CD4-positive, alpha-beta T cell (primary cell): Measurements from ENCODE around the gene CDKAL1. TPM values are rescaled to one million over a fixed set of nuclear protein-coding genes. Genes with fewer than 3 reads are reported as not detected.

Experiments used
- ATAC-seq: fragments of 200-7000 bp; cut with Tn5 transposase; one replicate; pipeline ENCODE4 v1.10.0; 2022; ENCODE audit warnings: mild to moderate bottlenecking; ENCODE audit not compliant: poor library complexity
- CTCF ChIA-PET: fragments of 350-600 bp; sonication (Branson Sonifier 250); formaldehyde crosslinking; loops from one replicate; lab custom pipeline; 2021; ENCODE audit warnings: antibody characterized with exemption, inconsistent platforms; lab: Charles Lee
- POLR2A ChIA-PET: fragments of 350-600 bp; sonication (Branson Sonifier 250); formaldehyde crosslinking; loops from one replicate; lab custom pipeline; 2021; ENCODE audit warnings: antibody characterized with exemption, inconsistent platforms; lab: Charles Lee
- DNase-seq, 14 experiments: peaks; one replicate each; pipeline ENCODE4 v3.0.0-alpha.2; 2013 to 2020; ENCODE audit warnings: mixed read lengths in 2 of 14
- H3K27ac ChIP-seq, 2 donors: one replicate each; pipeline versions ENCODE4 v1.5.1 to v1.7.0; 2013; ENCODE audit warnings: low read length in 2 of 2, low read depth in 1 of 2, mild to moderate bottlenecking in 1 of 2
- H3K27me3 ChIP-seq, 2 experiments: 1 replicate in 1 of 2; 2 replicates in 1 of 2; pipeline versions ENCODE4 v1.6.1 to v1.7.0; 2013; ENCODE audit warnings: low read length in 2 of 2, control low read depth in 1 of 2, mild to moderate bottlenecking in 1 of 2, moderate library complexity in 1 of 2; ENCODE audit not compliant: insufficient read depth in 2 of 2, control insufficient read depth in 1 of 2
- H3K36me3 ChIP-seq: one replicate; pipeline ENCODE4 v1.6.1; 2013; ENCODE audit warnings: low read length, control low read depth; ENCODE audit not compliant: insufficient read depth
- H3K4me1 ChIP-seq: one replicate; pipeline ENCODE4 v1.6.1; 2013; ENCODE audit warnings: low read length, control low read depth; ENCODE audit not compliant: insufficient read depth
- H3K4me3 ChIP-seq: one replicate; pipeline ENCODE4 v1.5.1; 2013; ENCODE audit warnings: mild to moderate bottlenecking, low read length, moderate library complexity
- H3K9me3 ChIP-seq, 2 experiments: 1 replicate in 1 of 2; 2 replicates in 1 of 2; pipeline versions ENCODE4 v1.6.1 to v1.7.0; 2013; ENCODE audit warnings: low read length in 2 of 2, mild to moderate bottlenecking in 2 of 2, control low read depth in 1 of 2, moderate library complexity in 1 of 2; ENCODE audit not compliant: control insufficient read depth in 1 of 2, insufficient read depth in 1 of 2
- H3K27ac Mint-ChIP-seq: one replicate; pipeline ENCODE4 v1.8.0; 2020; ENCODE audit warnings: mixed read lengths
- H3K27me3 Mint-ChIP-seq: one replicate; pipeline ENCODE4 v1.8.0; 2021; ENCODE audit warnings: mixed read lengths
- H3K36me3 Mint-ChIP-seq: one replicate; pipeline ENCODE4 v1.8.0; 2021; ENCODE audit warnings: low read depth, mixed read lengths
- H3K4me1 Mint-ChIP-seq: one replicate; pipeline ENCODE4 v1.8.0; 2021; ENCODE audit warnings: low read depth, mixed read lengths
- H3K4me3 Mint-ChIP-seq: one replicate; pipeline ENCODE4 v1.8.0; 2020; ENCODE audit warnings: mild to moderate bottlenecking, mixed read lengths
- H3K9me3 Mint-ChIP-seq: one replicate; pipeline ENCODE4 v1.8.0; 2020; ENCODE audit warnings: mixed read lengths
- intact Hi-C, 2 experiments: fragments of 100-400 bp; cut with DNase I in 1 of 2; cut with micrococcal nuclease in 1 of 2; formaldehyde crosslinking; loops; one replicate each; pipeline versions ENCODE4 v1.15.1 to v1.9.0; 2023 to 2025; cut with DNase I, micrococcal nuclease
- total RNA-seq, 174 experiments: library from RNA in 2 of 174; stranded (reverse) in 2 of 174; gene quantifications; one replicate each; pipeline ENCODE4 v1.2.3 and lab custom pipeline; 2021 to 2026
- TF ChIP-seq, protein P1 (sequence below): fragments of 200-600 bp; IDR thresholded peaks from one replicate; pipeline ENCODE4 v1.8.0; 2022; ENCODE audit warnings: antibody characterized with exemption, mild to moderate bottlenecking

The CDKAL1 gene
- total RNA-seq, 2 experiments from 2014 or later, result 21.3 to 23.9 TPM

DNA sequence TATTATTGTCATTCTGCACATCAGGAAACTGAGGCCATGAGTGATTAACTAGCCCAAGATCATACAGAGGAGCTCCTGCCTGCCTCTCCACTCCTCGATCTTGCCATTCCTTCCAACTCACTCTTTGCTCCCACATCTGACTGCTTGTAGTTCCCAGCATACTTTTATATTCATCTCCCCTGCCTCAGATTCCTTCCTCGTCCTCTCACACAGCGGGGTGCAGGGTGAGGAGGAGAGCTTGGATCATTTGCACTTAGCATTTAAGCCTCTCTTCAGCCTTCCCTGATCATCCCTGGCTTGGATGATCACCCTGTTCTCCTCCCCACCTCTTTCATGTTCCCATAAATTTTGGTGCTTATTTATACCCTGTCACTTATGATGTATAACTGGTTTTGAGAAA, 544.2 kb downstream of the CDKAL1 start:
- H3K4me3 Mint-ChIP-seq, result no peak overlapping the region
- CTCF ChIA-PET, result no interaction called here
- no peaks in the 10 kb centered on the region for H3K27me3 Mint-ChIP-seq
- ATAC-seq (no peak), DNase-seq (no peak)
- Histone ChIP-seq H3K4me1 (no peaks in the 10 kb centered on the region), H3K27me3 (no peaks in the 10 kb centered on the region), H3K27ac (no peak overlapping the region), H3K4me3 (no peak overlapping the region), H3K36me3 (peaks cover 5% of the 10 kb centered on the region), H3K9me3 (no peaks in the 10 kb centered on the region)
- H3K9me3 Mint-ChIP-seq, result peaks cover 2% of the 10 kb centered on the region
- H3K36me3 Mint-ChIP-seq, result peaks cover 78% of the 10 kb centered on the region
- TF ChIP-seq, protein P1, sequence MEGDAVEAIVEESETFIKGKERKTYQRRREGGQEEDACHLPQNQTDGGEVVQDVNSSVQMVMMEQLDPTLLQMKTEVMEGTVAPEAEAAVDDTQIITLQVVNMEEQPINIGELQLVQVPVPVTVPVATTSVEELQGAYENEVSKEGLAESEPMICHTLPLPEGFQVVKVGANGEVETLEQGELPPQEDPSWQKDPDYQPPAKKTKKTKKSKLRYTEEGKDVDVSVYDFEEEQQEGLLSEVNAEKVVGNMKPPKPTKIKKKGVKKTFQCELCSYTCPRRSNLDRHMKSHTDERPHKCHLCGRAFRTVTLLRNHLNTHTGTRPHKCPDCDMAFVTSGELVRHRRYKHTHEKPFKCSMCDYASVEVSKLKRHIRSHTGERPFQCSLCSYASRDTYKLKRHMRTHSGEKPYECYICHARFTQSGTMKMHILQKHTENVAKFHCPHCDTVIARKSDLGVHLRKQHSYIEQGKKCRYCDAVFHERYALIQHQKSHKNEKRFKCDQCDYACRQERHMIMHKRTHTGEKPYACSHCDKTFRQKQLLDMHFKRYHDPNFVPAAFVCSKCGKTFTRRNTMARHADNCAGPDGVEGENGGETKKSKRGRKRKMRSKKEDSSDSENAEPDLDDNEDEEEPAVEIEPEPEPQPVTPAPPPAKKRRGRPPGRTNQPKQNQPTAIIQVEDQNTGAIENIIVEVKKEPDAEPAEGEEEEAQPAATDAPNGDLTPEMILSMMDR, result no peak
- intact Hi-C loops, result no loop called here
- H3K27ac Mint-ChIP-seq, result no peak overlapping the region
- POLR2A ChIA-PET, result interaction anchor here (0.6 kb wide), 1 partner anchor 121 kb away, joined by 3 read pairs; no protein-coding TSS in a partner anchor
- H3K4me1 Mint-ChIP-seq, result no peaks in the 10 kb centered on the region

DNA sequence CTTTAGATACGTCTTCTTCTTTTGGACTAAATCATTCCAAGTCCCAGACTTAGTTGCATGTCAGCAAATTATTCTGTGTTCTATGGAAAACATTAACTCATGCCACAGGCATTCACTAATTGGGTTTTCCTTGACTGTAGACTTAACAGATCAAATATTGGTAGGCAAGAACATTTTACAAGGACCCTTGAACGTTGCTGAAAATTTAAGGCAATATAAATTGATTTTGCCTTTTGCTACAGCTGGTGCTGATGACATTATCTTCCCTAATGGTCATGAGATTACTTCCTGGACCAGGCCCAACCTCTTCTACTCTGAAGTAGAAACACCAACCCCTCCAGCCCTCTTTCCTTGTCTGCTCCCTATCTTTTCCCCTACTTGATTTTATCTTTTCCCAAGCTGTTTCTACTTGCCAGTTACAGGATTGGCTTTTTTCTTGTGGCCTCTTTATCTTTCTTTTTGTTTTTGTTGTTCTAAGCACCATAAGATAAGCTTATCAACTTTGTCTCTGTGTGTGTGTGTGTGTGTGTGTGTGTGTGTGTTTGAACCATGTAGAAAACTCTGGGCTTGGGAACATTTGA, 545.3 kb downstream of the CDKAL1 start:
- no peak overlapping the region for H3K4me3 Mint-ChIP-seq
- H3K27ac Mint-ChIP-seq, result no peak overlapping the region
- H3K9me3 Mint-ChIP-seq, result peaks cover 2% of the 10 kb centered on the region
- Histone ChIP-seq H3K4me1 (no peaks in the 10 kb centered on the region), H3K36me3 (no peaks in the 10 kb centered on the region), H3K27me3 (no peaks in the 10 kb centered on the region), H3K9me3 (no peaks in the 10 kb centered on the region), H3K27ac (no peak overlapping the region), H3K4me3 (no peak overlapping the region)
- DNase-seq (no peak), ATAC-seq (no peak)
- TF ChIP-seq, protein P1, result no peak
- peaks cover 73% of the 10 kb centered on the region for H3K36me3 Mint-ChIP-seq
- no peaks in the 10 kb centered on the region for H3K4me1 Mint-ChIP-seq
- no peaks in the 10 kb centered on the region for H3K27me3 Mint-ChIP-seq
- intact Hi-C loops, result no loop called here
- ChIA-PET POLR2A (no interaction called here), CTCF (no interaction called here)

DNA sequence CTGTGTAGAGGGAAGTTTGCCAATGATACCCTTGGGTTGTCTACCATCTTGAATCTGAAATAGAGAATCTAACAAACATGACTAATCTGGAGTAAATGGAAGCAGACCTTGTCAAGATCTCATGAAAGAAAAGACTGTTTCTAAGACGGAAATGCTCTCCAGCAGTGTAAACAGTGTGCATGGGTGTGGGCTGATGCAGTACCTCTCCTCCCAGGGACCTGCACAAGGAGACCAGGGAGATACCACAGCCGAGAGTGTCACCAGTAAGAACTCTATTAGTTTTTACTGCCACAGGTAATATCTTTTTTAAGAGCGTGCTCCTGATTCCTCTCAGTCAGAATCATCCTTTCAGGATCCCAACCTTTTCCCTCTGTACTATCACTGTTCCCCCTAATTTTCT, 546.0 kb downstream of the CDKAL1 start:
- no peak for DNase-seq
- TF ChIP-seq, protein P1, result no peak

More for the DNA sequence above, 546.0 kb downstream of the CDKAL1 start:
- Histone ChIP-seq H3K4me3 (no peak overlapping the region), H3K4me1 (no peaks in the 10 kb centered on the region), H3K9me3 (no peaks in the 10 kb centered on the region), H3K27ac (no peak overlapping the region), H3K36me3 (no peaks in the 10 kb centered on the region), H3K27me3 (no peaks in the 10 kb centered on the region)
- ChIA-PET POLR2A (no interaction called here), CTCF (no interaction called here)
- Mint-ChIP-seq H3K27me3 (no peaks in the 10 kb centered on the region), H3K27ac (no peak overlapping the region), H3K36me3 (peaks cover 79% of the 10 kb centered on the region), H3K4me3 (no peak overlapping the region), H3K4me1 (no peaks in the 10 kb centered on the region), H3K9me3 (peaks cover 2% of the 10 kb centered on the region)
- intact Hi-C loops, result no loop called here
- ATAC-seq, result no peak
